Mesothelial cell of epicardium (in vitro differentiated cells): ENCODE measurements around the gene ANKS1B. TPM values are rescaled to one million over a fixed set of nuclear protein-coding genes. Genes with fewer than 3 reads are reported as not detected.

Source experiments
- DNase-seq, 2 experiments: peaks; one replicate each; pipeline ENCODE4 v3.0.0; 2021; ENCODE audit warnings: low spot score in 2 of 2; ENCODE audit not compliant: unreplicated experiment in 2 of 2
- H3K27ac Mint-ChIP-seq: 2 replicates; pipeline ENCODE4 v1.8.0; 2021; ENCODE audit warnings: mixed read lengths
- H3K27me3 Mint-ChIP-seq: 2 replicates; pipeline ENCODE4 v1.8.0; 2021; ENCODE audit warnings: low read depth, mixed read lengths
- H3K36me3 Mint-ChIP-seq: 2 replicates; pipeline ENCODE4 v1.8.0; 2021; ENCODE audit warnings: mixed read lengths
- H3K4me1 Mint-ChIP-seq: 2 replicates; pipeline ENCODE4 v1.8.0; 2021; ENCODE audit warnings: mixed read lengths
- H3K4me3 Mint-ChIP-seq: 2 replicates; pipeline ENCODE4 v1.8.0; 2021; ENCODE audit warnings: mild to moderate bottlenecking, moderate library complexity, mixed read lengths
- H3K9me3 Mint-ChIP-seq: 2 replicates; pipeline ENCODE4 v1.8.0; 2021; ENCODE audit warnings: mixed read lengths
- total RNA-seq: library from RNA; stranded (reverse); gene quantifications from 3 replicates; pipeline ENCODE4 v1.2.1, GENCODE V29; 2021
- TF ChIP-seq, protein P1 (sequence below): fragments of 200-600 bp; sonication (generic); IDR thresholded peaks from one replicate; pipeline ENCODE4 v1.5.0; 2021; ENCODE audit warnings: antibody characterized with exemption; ENCODE audit not compliant: unreplicated experiment

Gene ANKS1B
- total RNA-seq, 1 donor from 2014 or later = 8.8 TPM

DNA sequence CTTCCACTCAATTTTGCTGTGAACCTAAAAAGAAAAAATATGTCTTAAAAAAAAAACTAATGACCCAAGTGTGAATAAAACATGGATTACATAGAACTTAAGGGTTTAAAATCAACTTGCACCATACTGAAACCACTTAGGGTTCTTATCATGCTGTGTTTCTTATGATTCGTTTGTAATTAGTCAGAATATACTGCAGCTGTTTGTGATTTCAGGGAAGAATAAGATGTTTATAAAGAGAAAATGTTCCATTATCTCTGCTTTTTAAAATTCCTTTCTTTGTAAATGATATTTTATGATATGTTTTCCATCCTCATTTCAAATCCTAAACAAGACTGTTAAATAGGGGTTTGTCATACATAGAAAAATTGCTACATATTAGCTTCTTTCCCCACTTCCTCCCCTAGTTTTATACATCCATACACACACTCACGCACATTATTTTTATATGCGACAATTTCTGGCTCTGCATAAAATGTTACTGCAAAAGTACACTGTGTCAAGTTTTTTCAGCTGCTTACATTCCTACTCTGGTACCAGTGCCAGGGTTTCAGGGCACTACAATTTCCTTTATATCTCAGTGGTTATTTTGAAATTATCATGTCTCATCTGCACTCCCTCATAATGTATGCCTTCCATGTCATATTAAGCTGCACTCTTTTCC, 612.3 kb downstream of the ANKS1B start:
- H3K4me3 Mint-ChIP-seq = no peak overlapping the region

GRCh38 chr12:99370421-99371138, 614.2 kb downstream of the ANKS1B start:
- Mint-ChIP-seq H3K4me1 (no peaks in the 10 kb centered on the region), H3K27ac (no peak overlapping the region), H3K9me3 (no peaks in the 10 kb centered on the region), H3K36me3 (no peaks in the 10 kb centered on the region), H3K27me3 (peaks cover 20% of the 10 kb centered on the region), H3K4me3 (no peak overlapping the region)
- TF ChIP-seq, protein P1, sequence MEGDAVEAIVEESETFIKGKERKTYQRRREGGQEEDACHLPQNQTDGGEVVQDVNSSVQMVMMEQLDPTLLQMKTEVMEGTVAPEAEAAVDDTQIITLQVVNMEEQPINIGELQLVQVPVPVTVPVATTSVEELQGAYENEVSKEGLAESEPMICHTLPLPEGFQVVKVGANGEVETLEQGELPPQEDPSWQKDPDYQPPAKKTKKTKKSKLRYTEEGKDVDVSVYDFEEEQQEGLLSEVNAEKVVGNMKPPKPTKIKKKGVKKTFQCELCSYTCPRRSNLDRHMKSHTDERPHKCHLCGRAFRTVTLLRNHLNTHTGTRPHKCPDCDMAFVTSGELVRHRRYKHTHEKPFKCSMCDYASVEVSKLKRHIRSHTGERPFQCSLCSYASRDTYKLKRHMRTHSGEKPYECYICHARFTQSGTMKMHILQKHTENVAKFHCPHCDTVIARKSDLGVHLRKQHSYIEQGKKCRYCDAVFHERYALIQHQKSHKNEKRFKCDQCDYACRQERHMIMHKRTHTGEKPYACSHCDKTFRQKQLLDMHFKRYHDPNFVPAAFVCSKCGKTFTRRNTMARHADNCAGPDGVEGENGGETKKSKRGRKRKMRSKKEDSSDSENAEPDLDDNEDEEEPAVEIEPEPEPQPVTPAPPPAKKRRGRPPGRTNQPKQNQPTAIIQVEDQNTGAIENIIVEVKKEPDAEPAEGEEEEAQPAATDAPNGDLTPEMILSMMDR = no peak
- no peak for DNase-seq

More for the DNA sequence above, 612.3 kb downstream of the ANKS1B start:
- no peak for DNase-seq
- Mint-ChIP-seq H3K27ac (no peak overlapping the region), H3K36me3 (no peaks in the 10 kb centered on the region), H3K27me3 (peaks cover 20% of the 10 kb centered on the region), H3K4me1 (no peaks in the 10 kb centered on the region), H3K9me3 (no peaks in the 10 kb centered on the region)
- TF ChIP-seq, protein P1 = no peak

- no peaks in the 10 kb centered on the region for H3K4me1 Mint-ChIP-seq
- H3K27ac Mint-ChIP-seq = no peak overlapping the region
- no peak overlapping the region for H3K4me3 Mint-ChIP-seq
- no peaks in the 10 kb centered on the region for H3K36me3 Mint-ChIP-seq
- DNase-seq = no peak
- TF ChIP-seq, protein P1 = no peak
- H3K27me3 Mint-ChIP-seq = peaks cover 8% of the 10 kb centered on the region
- no peaks in the 10 kb centered on the region for H3K9me3 Mint-ChIP-seq
These were observed 617.6 kb downstream of the ANKS1B start for GRCh38 chr12:99367181-99367580.

- no peaks in the 10 kb centered on the region for H3K36me3 Mint-ChIP-seq
- no peak overlapping the region for H3K4me3 Mint-ChIP-seq
- TF ChIP-seq, protein P1 = no peak
- no peaks in the 10 kb centered on the region for H3K9me3 Mint-ChIP-seq
- H3K4me1 Mint-ChIP-seq = no peaks in the 10 kb centered on the region
- H3K27ac Mint-ChIP-seq = no peak overlapping the region
- peaks cover 4% of the 10 kb centered on the region for H3K27me3 Mint-ChIP-seq
- no peak for DNase-seq
These were observed 632.5 kb downstream of the ANKS1B start for GRCh38 chr12:99352269-99352668.

GRCh38 chr12:99343960-99344359, 640.8 kb downstream of the ANKS1B start:
- no peak for DNase-seq
- Mint-ChIP-seq H3K4me1 (peaks cover 8% of the 10 kb centered on the region), H3K4me3 (no peak overlapping the region), H3K9me3 (no peaks in the 10 kb centered on the region), H3K36me3 (no peaks in the 10 kb centered on the region), H3K27me3 (no peaks in the 10 kb centered on the region), H3K27ac (no peak overlapping the region)
- TF ChIP-seq, protein P1 = no peak
